ENCODE data around the gene AKAIN1. TPM values are rescaled to one million over a fixed set of nuclear protein-coding genes. Genes with fewer than 3 reads are reported as not detected.

The AKAIN1 gene
- total and polyA plus RNA-seq, 10 of the 15 experiments (the other 5 are each of a cell fraction or from before 2014, with no cell fraction given): not detected

DNA sequence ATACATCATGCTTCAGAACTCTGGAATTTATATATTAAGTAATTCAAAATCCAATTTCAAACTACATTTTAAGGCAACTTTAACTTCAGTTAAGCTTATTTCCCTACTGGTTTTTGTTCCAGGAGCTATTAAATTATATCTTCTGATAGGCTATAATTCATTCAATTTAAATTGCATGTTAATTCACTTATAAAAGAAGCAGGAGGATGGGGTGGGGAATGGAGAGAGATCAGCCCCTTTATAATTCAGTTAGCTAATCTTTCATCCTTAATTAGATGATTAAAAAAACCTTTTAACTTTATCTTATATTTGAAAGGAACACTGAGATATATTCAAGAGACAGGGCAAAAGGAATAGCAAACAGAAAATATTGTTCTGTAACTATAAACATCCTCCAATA is 86.8 kb downstream of the AKAIN1 start:
- Histone ChIP-seq H3K4me1 (ENCODE audit: control insufficient read depth, insufficient read depth, low read length) (no peaks in the 10 kb centered on the region), H3K4me2 (ENCODE audit: control insufficient read depth, insufficient read depth) (no peak overlapping the region), H3K9me3 (replicated peaks; ENCODE audit: control insufficient read depth, insufficient read depth, low read length) (no peaks in the 10 kb centered on the region), H3K36me3 (ENCODE audit: control insufficient read depth in 2 of 2, insufficient read depth in 2 of 2, low read length in 1 of 2) (no peaks in the 10 kb centered on the region), H3K9ac (ENCODE audit: control insufficient read depth, insufficient read depth, low read length) (no peak overlapping the region), H3K79me2 (ENCODE audit: control insufficient read depth, insufficient read depth, low read length) (no peaks in the 10 kb centered on the region), H4K20me1 (ENCODE audit: control insufficient read depth, insufficient read depth) (no peaks in the 10 kb centered on the region), H3K27ac (ENCODE audit: control insufficient read depth, insufficient read depth) (no peak overlapping the region), H3K27me3 (replicated peaks in 1 of 2; ENCODE audit: control insufficient read depth in 2 of 2, insufficient read depth in 2 of 2, low read length in 1 of 2) (no peaks in the 10 kb centered on the region), H2AFZ (ENCODE audit: control insufficient read depth, low read depth, low read length) (no peak overlapping the region), H3K4me3 (no peak overlapping the region)
- SMC1A ChIA-PET (ENCODE audit: uncharacterized antibody, unreplicated experiment): interaction anchor here (1.1 kb wide), 1 partner anchor 26 kb away, joined by 5 read pairs; no protein-coding TSS in a partner anchor
- CTCF ChIA-PET: interaction anchor here (1.5 kb wide), 1 partner anchor 40 kb away, joined by 4 read pairs; no protein-coding TSS in a partner anchor
- DNase-seq (ENCODE audit: low read depth, low spot score) (no peak), ATAC-seq (no peak), FAIRE-seq (no peak)
- in situ Hi-C loops (cut with MboI): no loop called here
- no TSS peak for BruUV-seq (replicated peaks)
- RAD21 ChIA-PET (ENCODE audit: unreplicated experiment): no interaction called here
- intact Hi-C loops (cut with micrococcal nuclease; ENCODE audit: unreplicated experiment): no loop called here
- POLR2A ChIA-PET: interaction anchor here (0.5 kb wide), 1 partner anchor 32 kb away, joined by 3 read pairs; no protein-coding TSS in a partner anchor
- TF ChIP-seq KLF5 (IDR thresholded peaks at IDR 0.05; ENCODE audit: partially characterized antibody) (no peak), BHLHE40 (IDR thresholded peaks at IDR 0.05; ENCODE audit: borderline replicate concordance in 1 of 2, low read depth in 2 of 2, low read length in 1 of 2) (no peak), JUNB (IDR thresholded peaks at IDR 0.05) (no peak), SPI1 (IDR thresholded peaks at IDR 0.05; ENCODE audit: borderline replicate concordance, insufficient read depth, low read depth, low read length) (no peak)

DNA sequence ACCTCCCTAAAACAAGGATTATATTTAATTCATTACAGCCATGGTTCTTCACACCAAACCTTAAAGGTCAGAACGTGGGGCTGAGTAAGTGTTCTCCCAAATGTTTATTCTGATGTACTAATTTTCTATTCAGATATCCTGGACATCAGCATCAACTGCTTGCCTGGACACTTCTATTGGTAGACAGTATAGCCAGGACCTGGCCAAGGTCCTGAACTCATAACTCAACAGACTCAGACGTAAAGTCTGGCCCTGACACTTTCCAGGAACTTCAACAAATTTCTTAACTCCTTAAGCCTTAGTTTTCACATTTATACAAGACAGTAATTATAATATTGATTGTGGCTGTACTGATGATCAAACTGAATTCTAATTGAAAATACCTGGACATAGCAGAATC is 89.1 kb downstream of the AKAIN1 start:
- Histone ChIP-seq H3K4me2 (ENCODE audit: control insufficient read depth, insufficient read depth) (no peak overlapping the region), H3K4me1 (ENCODE audit: control insufficient read depth, insufficient read depth, low read length) (no peaks in the 10 kb centered on the region), H3K79me2 (ENCODE audit: control insufficient read depth, insufficient read depth, low read length) (no peaks in the 10 kb centered on the region), H3K36me3 (ENCODE audit: control insufficient read depth in 2 of 2, insufficient read depth in 2 of 2, low read length in 1 of 2) (no peaks in the 10 kb centered on the region), H2AFZ (ENCODE audit: control insufficient read depth, low read depth, low read length) (no peak overlapping the region), H3K9ac (ENCODE audit: control insufficient read depth, insufficient read depth, low read length) (no peak overlapping the region), H4K20me1 (ENCODE audit: control insufficient read depth, insufficient read depth) (no peaks in the 10 kb centered on the region), H3K9me3 (replicated peaks; ENCODE audit: control insufficient read depth, insufficient read depth, low read length) (no peaks in the 10 kb centered on the region), H3K27me3 (replicated peaks in 1 of 2; ENCODE audit: control insufficient read depth in 2 of 2, insufficient read depth in 2 of 2, low read length in 1 of 2) (no peaks in the 10 kb centered on the region), H3K27ac (ENCODE audit: control insufficient read depth, insufficient read depth) (no peak overlapping the region), H3K4me3 (no peak overlapping the region)
- POLR2A ChIA-PET: no interaction called here
- no TSS peak for BruUV-seq (replicated peaks)
- no peak for FAIRE-seq
- 0% methylated on average over 2 of the region's 2 CpGs for WGBS (ENCODE audit: insufficient coverage, insufficient replicate concordance, low lambda C conversion rate, missing lambda C conversion rate)
- TF ChIP-seq, protein P1, sequence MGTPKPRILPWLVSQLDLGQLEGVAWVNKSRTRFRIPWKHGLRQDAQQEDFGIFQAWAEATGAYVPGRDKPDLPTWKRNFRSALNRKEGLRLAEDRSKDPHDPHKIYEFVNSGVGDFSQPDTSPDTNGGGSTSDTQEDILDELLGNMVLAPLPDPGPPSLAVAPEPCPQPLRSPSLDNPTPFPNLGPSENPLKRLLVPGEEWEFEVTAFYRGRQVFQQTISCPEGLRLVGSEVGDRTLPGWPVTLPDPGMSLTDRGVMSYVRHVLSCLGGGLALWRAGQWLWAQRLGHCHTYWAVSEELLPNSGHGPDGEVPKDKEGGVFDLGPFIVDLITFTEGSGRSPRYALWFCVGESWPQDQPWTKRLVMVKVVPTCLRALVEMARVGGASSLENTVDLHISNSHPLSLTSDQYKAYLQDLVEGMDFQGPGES (IDR thresholded peaks at IDR 0.05): no peak
- TF ChIP-seq EGR1 (IDR thresholded peaks at IDR 0.05; ENCODE audit: borderline replicate concordance in 1 of 2, low read depth in 2 of 2, low read length in 2 of 2) (no peak), FOS (IDR thresholded peaks at IDR 0.05; ENCODE audit: borderline replicate concordance, extremely low read depth, insufficient read length) (no peak)
- TF ChIP-seq, protein P2, sequence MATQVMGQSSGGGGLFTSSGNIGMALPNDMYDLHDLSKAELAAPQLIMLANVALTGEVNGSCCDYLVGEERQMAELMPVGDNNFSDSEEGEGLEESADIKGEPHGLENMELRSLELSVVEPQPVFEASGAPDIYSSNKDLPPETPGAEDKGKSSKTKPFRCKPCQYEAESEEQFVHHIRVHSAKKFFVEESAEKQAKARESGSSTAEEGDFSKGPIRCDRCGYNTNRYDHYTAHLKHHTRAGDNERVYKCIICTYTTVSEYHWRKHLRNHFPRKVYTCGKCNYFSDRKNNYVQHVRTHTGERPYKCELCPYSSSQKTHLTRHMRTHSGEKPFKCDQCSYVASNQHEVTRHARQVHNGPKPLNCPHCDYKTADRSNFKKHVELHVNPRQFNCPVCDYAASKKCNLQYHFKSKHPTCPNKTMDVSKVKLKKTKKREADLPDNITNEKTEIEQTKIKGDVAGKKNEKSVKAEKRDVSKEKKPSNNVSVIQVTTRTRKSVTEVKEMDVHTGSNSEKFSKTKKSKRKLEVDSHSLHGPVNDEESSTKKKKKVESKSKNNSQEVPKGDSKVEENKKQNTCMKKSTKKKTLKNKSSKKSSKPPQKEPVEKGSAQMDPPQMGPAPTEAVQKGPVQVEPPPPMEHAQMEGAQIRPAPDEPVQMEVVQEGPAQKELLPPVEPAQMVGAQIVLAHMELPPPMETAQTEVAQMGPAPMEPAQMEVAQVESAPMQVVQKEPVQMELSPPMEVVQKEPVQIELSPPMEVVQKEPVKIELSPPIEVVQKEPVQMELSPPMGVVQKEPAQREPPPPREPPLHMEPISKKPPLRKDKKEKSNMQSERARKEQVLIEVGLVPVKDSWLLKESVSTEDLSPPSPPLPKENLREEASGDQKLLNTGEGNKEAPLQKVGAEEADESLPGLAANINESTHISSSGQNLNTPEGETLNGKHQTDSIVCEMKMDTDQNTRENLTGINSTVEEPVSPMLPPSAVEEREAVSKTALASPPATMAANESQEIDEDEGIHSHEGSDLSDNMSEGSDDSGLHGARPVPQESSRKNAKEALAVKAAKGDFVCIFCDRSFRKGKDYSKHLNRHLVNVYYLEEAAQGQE (IDR thresholded peaks at IDR 0.05; ENCODE audit: low read depth, low read length): peak; percentile 75
- TF ChIP-seq, protein P3, sequence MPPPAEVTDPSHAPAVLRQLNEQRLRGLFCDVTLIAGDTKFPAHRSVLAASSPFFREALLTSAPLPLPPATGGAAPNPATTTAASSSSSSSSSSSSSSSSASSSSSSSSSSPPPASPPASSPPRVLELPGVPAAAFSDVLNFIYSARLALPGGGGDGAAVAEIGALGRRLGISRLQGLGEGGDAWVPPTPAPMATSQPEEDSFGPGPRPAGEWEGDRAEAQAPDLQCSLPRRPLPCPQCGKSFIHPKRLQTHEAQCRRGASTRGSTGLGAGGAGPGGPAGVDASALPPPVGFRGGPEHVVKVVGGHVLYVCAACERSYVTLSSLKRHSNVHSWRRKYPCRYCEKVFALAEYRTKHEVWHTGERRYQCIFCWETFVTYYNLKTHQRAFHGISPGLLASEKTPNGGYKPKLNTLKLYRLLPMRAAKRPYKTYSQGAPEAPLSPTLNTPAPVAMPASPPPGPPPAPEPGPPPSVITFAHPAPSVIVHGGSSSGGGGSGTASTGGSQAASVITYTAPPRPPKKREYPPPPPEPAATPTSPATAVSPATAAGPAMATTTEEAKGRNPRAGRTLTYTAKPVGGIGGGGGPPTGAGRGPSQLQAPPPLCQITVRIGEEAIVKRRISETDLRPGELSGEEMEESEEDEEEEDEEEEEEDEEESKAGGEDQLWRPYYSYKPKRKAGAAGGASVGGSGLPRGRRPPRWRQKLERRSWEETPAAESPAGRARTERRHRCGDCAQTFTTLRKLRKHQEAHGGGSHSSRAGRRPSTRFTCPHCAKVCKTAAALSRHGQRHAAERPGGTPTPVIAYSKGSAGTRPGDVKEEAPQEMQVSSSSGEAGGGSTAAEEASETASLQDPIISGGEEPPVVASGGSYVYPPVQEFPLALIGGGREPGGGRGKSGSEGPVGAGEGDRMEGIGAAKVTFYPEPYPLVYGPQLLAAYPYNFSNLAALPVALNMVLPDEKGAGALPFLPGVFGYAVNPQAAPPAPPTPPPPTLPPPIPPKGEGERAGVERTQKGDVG (CRISPR knock-in tag; IDR thresholded peaks at IDR 0.05): no peak
- RAD21 ChIA-PET (ENCODE audit: unreplicated experiment): interaction anchor here (1.0 kb wide), 1 partner anchor 40 kb away, joined by 3 read pairs; no protein-coding TSS in a partner anchor
- in situ Hi-C loops (cut with MboI) (no loop called here), intact Hi-C loops (cut with micrococcal nuclease; ENCODE audit: unreplicated experiment) (loop anchor here (2.0 kb wide), 1 partner anchor 35 kb away; no protein-coding TSS in a partner anchor)
- DNase-seq (ENCODE audit: low read depth, low spot score): no peak
- CTCF ChIA-PET: no interaction called here
- ATAC-seq: 0 out of 3 replicates have a peak, but pooled peaks have one; percentile 34
- SMC1A ChIA-PET (ENCODE audit: uncharacterized antibody, unreplicated experiment): interaction anchor here (1.0 kb wide), 1 partner anchor 11 kb away, joined by 3 read pairs; no protein-coding TSS in a partner anchor

Data from GM12878 (cell line).